ENCODE measurements around the gene AREG. TPM values are rescaled to one million over a fixed set of nuclear protein-coding genes. Genes with fewer than 3 reads are reported as not detected.

Gene AREG
- total and polyA plus RNA-seq, 9 of the 15 experiments (the other 6 are each of a cell fraction or from before 2014, with no cell fraction given), result 1.4 to 7.7 (median 5.4) TPM

DNA sequence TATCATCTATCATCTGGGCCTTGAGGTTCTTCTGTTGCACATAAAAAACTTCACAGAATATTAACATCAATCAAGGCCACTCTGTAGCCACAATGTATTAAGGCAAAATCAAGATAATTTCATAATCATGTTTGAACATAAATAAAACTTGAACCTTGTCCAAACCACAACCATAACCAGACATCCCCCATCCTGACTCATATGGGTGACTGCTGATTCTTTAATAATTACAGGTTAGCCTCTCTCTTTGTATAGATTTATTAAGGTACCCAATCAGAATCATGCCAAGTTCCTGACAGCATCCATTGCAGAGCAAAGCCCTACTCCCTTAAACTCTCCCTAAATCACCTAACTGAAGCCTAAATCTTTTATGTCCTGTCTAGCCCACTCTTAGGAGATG lies 16.7 kb upstream of the AREG start:
- no peaks in the 10 kb centered on the region for H3K36me3 ChIP-seq (ENCODE audit: control insufficient read depth, insufficient read depth, low read length)
- FAIRE-seq (no peak), ATAC-seq (no peak), DNase-seq (ENCODE audit: extremely low read depth in 1 of 4, low spot score in 3 of 4) (no peak)
- in situ Hi-C loops (cut with MboI) (no loop called here), intact Hi-C loops (cut with micrococcal nuclease) (no loop called here)
- ChIA-PET CTCF (ENCODE audit: low intra/inter-chr PET ratio) (no interaction called here), POLR2A (interaction anchor here (1.0 to 3.3 kb wide), 2 partner anchors 17 to 30 kb away, joined by 3 to 12 read pairs; partner anchors contain the start of gene AREG)
- no TSS peak for BruUV-seq (replicated peaks)
- no peaks in the 10 kb centered on the region for H3K79me2 ChIP-seq (ENCODE audit: control insufficient read depth, insufficient read depth, low read length)
- no peaks in the 10 kb centered on the region for H3K9me1 ChIP-seq (ENCODE audit: control insufficient read depth, insufficient read depth, low read length)
- H3K9me3 ChIP-seq (replicated peaks; ENCODE audit: control insufficient read depth, insufficient read depth, low read depth, low read length), result no peaks in the 10 kb centered on the region
- no peaks in the 10 kb centered on the region for H4K20me1 ChIP-seq (replicated peaks; ENCODE audit: control insufficient read depth, insufficient read depth, low read length)
- no peak overlapping the region for H3K4me3 ChIP-seq
- H3K9ac ChIP-seq (ENCODE audit: insufficient read depth in 1 of 2, low read depth in 2 of 2, low read length in 2 of 2), result no peak overlapping the region
- peaks cover 0 to 3% of the 10 kb centered on the region in 2 experiments; a peak in 2 of 5 replicates for H3K4me1 ChIP-seq (replicated peaks in 1 of 2; ENCODE audit: control insufficient read depth in 2 of 2, insufficient read depth in 2 of 2, low read length in 2 of 2)
- H3K4me2 ChIP-seq (ENCODE audit: insufficient read depth, low read length), result no peak overlapping the region
- no peak overlapping the region for H2AFZ ChIP-seq (ENCODE audit: low read depth, low read length)
- TF ChIP-seq, protein P1, sequence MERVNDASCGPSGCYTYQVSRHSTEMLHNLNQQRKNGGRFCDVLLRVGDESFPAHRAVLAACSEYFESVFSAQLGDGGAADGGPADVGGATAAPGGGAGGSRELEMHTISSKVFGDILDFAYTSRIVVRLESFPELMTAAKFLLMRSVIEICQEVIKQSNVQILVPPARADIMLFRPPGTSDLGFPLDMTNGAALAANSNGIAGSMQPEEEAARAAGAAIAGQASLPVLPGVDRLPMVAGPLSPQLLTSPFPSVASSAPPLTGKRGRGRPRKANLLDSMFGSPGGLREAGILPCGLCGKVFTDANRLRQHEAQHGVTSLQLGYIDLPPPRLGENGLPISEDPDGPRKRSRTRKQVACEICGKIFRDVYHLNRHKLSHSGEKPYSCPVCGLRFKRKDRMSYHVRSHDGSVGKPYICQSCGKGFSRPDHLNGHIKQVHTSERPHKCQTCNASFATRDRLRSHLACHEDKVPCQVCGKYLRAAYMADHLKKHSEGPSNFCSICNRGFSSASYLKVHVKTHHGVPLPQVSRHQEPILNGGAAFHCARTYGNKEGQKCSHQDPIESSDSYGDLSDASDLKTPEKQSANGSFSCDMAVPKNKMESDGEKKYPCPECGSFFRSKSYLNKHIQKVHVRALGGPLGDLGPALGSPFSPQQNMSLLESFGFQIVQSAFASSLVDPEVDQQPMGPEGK (CRISPR knock-in tag; IDR thresholded peaks at IDR 0.05; ENCODE audit: borderline replicate concordance), result no peak
- TF ChIP-seq NFIC (IDR thresholded peaks at IDR 0.05) (peak; percentile 41; the same call in 1 of the 2 replicates), FOSL1 (tag; conservative IDR thresholded peaks at IDR 0.05) (peak; percentile 40), CBFA2T3 (IDR thresholded peaks at IDR 0.05) (peak; percentile 30; the same call in 1 of the 2 replicates), TEAD4 (IDR thresholded peaks at IDR 0.05; ENCODE audit: low read length) (peak; percentile 62; the same call in 1 of the 2 replicates), TEAD4 (CRISPR knock-in tag; IDR thresholded peaks at IDR 0.05; ENCODE audit: borderline replicate concordance) (no peak), NBN (IDR thresholded peaks at IDR 0.05; ENCODE audit: low read depth) (no peak), ZFP30 (CRISPR knock-in tag; IDR thresholded peaks at IDR 0.05; ENCODE audit: borderline replicate concordance) (no peak), NEUROD1 (IDR thresholded peaks at IDR 0.05; ENCODE audit: borderline replicate concordance, low read depth, low read length, partially characterized antibody) (no peak)
- no peaks in the 10 kb centered on the region for H3K27me3 ChIP-seq (ENCODE audit: control insufficient read depth in 2 of 2, insufficient read depth in 2 of 2, low read length in 2 of 2)
- no peak overlapping the region for H3K27ac ChIP-seq (ENCODE audit: extremely low read depth, low read depth, low read length)

All from K562 (cell line).